Ascending aorta (tissue), 2 donors: Measurements from ENCODE around the gene CRYBG2. TPM values are rescaled to one million over a fixed set of nuclear protein-coding genes. Genes with fewer than 3 reads are reported as not detected.

Experiments used
- DNase-seq, 2 donors: peaks; one replicate each; pipeline ENCODE4 v3.0.0-alpha.2; 2019; ENCODE audit warnings: low spot score in 2 of 2
- H3K27ac ChIP-seq, 2 donors: fragments of 200-600 bp; sonication (generic); one replicate each; pipeline ENCODE4 v1.5.1; 2016 to 2017; ENCODE audit warnings: mild to moderate bottlenecking in 1 of 2
- H3K27me3 ChIP-seq: fragments of 200-600 bp; sonication (generic); one replicate; pipeline ENCODE4 v1.5.1; 2017
- H3K36me3 ChIP-seq, 2 donors: fragments of 200-600 bp; sonication (generic); one replicate each; pipeline ENCODE4 v1.5.1; 2016
- H3K4me1 ChIP-seq, 2 donors: fragments of 200-600 bp; sonication (generic); one replicate each; pipeline ENCODE4 v1.5.1; 2016 to 2017; ENCODE audit warnings: mild to moderate bottlenecking in 1 of 2
- H3K4me3 ChIP-seq, 2 donors: fragments of 200-600 bp; sonication (generic); one replicate each; pipeline ENCODE4 v1.5.1; 2016 to 2017; ENCODE audit warnings: mild to moderate bottlenecking in 1 of 2
- H3K9me3 ChIP-seq, 2 donors: fragments of 200-600 bp; sonication (generic); one replicate each; pipeline ENCODE4 v1.5.1; 2016
- intact Hi-C: fragments of 100-400 bp; cut with DNase I; formaldehyde crosslinking; loops from one replicate; pipeline ENCODE4 v1.15.1; 2023
- total RNA-seq: library from RNA; depleted of rRNA; stranded (reverse); fragments of >200 nt; gene quantifications from one replicate; pipeline ENCODE4 v1.1.0, GENCODE V29; 2016
- TF ChIP-seq, protein P1 (sequence below), 3 experiments: fragments of 200-600 bp in 2 of 3; fragments of 450-650 bp in 1 of 3; sonication (generic) in 2 of 3; IDR thresholded peaks; one replicate each; pipeline ENCODE4 v1.5.1; 2016 to 2019; ENCODE audit warnings: antibody characterized with exemption in 3 of 3, mild to moderate bottlenecking in 1 of 3, moderate library complexity in 1 of 3

The CRYBG2 gene, protein sequence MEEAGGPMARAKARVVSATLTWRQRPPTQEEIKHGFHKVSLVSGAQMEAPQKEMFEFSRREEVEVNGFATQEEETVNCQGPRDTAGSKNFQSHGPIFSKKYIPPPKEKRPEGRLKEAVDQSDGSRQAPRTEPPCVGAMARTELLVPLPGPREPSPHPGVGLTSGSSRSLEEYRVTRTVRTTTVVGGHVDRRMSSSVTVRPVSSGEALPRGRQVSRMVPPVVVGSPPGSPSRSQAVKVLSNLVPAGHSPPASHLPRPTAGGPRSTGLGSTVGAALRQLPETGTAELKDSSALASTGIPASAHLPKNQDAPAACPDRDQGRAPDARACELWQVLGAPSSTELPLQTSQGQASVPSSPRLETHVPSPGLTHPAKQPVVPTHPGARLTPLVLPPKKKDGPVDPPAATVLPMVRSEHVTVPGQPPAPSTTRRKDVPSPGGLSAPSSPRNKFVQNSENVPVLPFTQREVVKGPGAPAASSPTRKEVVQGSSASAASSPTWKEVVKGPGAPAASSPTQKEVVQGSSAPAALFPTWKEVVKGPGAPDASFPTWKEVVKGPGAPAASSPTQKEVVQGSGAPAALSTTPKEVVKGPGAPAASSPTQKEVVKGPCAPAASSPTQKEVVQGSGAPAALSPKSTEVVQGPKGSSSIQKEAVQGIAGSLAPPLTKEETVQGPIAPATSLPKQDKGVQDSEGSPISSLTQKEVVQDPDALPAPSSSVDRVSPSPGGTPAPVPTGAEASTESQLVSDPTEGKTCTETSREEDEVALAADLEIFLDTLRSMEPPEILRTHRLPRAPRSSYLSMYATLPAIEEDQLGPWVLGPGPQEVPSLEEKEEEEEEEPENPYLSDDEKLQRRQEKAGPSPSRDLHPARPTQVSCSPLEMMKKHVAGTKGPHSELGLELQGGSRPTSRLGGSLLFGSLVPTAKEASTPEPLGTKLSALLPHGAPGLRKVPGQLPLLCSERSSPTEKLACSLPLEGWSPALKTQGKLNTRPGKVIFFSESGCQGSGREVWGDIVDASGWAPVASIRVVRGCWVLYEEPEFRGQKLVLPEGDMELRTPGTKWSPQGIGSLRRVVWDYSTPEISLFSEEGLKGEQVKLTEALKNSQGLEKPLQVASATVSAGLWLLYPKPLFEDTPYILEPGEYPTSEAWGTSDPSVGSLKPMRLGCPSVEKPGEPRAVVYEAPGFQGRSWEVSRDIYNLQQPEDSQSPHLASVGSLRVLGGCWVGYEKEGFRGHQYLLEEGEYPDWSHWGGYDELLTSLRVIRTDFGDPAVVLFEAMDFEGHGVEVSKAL (N-terminal part only)
- not detected for total RNA-seq

DNA sequence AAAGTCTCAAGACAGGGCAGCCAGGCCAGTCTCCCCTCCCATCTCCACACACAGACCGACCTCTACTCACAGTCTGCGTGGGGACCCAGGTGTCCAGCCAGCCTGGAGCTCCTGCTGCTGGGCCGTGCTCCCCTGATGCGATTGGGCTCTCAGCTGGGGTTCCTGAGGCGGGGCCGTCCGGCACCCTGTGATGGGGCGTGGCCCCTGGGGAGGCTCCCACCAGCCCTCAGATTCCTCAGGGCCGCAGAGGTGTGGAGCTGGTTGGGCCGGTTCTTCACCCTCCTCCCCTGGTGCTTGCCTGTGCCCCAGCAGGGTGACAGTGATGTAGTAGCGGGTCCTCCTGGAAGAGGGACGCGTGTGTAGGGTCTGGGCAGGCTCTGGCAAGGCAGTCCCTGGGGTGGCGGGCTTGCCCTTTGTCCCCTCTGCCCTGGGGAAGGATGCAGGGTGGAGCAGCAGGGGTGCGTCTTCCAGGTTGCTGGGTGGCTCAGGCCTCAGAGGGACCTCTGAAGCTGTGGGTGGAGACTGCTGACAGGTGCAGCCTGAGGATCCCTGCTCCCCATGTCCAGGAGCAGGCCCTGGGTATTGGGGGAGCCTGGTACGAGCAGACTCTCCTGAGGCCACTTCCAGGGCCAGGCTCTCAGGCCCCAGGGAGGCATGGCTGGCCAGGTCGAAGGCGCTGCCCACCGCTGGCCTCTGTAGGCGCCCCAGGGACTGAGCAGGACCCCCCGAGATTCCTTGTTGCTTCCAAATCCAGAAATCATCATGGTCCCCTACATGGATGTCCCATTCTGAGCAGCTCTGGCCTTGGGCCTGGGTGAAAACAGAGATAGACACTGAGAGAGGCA is at the start of gene CRYBG2:
TSS of gene CRYBG2 (minus strand) at position 155 of the 845 bp plus-strand sequence. CDS start 7,473 bp downstream, outside the sequence.
- H3K27me3 ChIP-seq: no peaks in the 10 kb centered on the region
- TF ChIP-seq, protein P1, sequence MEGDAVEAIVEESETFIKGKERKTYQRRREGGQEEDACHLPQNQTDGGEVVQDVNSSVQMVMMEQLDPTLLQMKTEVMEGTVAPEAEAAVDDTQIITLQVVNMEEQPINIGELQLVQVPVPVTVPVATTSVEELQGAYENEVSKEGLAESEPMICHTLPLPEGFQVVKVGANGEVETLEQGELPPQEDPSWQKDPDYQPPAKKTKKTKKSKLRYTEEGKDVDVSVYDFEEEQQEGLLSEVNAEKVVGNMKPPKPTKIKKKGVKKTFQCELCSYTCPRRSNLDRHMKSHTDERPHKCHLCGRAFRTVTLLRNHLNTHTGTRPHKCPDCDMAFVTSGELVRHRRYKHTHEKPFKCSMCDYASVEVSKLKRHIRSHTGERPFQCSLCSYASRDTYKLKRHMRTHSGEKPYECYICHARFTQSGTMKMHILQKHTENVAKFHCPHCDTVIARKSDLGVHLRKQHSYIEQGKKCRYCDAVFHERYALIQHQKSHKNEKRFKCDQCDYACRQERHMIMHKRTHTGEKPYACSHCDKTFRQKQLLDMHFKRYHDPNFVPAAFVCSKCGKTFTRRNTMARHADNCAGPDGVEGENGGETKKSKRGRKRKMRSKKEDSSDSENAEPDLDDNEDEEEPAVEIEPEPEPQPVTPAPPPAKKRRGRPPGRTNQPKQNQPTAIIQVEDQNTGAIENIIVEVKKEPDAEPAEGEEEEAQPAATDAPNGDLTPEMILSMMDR (IDR thresholded peaks at IDR 0.05): no peak
- intact Hi-C loops: no loop called here
- no peak for DNase-seq
- H3K4me1 ChIP-seq: no peaks in the 10 kb centered on the region
- H3K27ac ChIP-seq: no peak within 1 kb of the TSS
- H3K4me3 ChIP-seq: no peak within 1 kb of the TSS
- no peaks in the 10 kb centered on the region for H3K36me3 ChIP-seq
- no peaks in the 10 kb centered on the region for H3K9me3 ChIP-seq

DNA sequence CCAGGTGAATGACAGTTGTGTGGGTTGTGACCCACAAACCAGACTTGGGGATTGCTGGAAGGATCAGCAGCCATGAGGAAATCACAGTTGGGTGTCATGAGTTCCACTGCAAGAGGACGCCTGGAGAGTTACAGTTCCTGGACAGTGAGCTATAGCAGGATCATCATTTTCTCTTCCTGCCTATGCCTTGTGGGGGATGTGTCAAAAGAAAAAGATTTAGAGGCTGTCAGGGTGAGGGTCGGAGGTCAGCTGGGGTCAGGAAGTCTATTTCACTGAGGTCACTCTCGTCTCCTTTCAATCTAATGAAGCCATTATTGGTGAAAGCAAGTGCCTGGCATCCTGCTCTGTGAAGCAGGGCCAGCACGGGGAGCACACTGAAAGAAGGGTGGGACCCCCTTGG is 49.7 kb upstream of the CRYBG2 start:
- no peak overlapping the region for H3K27ac ChIP-seq
- TF ChIP-seq, protein P1 (IDR thresholded peaks at IDR 0.05): no peak
- DNase-seq: no peak
- no peaks in the 10 kb centered on the region for H3K4me1 ChIP-seq
- H3K27me3 ChIP-seq: no peaks in the 10 kb centered on the region
- H3K9me3 ChIP-seq: no peaks in the 10 kb centered on the region
- no peaks in the 10 kb centered on the region for H3K36me3 ChIP-seq
- intact Hi-C loops: no loop called here
- no peak overlapping the region for H3K4me3 ChIP-seq

DNA sequence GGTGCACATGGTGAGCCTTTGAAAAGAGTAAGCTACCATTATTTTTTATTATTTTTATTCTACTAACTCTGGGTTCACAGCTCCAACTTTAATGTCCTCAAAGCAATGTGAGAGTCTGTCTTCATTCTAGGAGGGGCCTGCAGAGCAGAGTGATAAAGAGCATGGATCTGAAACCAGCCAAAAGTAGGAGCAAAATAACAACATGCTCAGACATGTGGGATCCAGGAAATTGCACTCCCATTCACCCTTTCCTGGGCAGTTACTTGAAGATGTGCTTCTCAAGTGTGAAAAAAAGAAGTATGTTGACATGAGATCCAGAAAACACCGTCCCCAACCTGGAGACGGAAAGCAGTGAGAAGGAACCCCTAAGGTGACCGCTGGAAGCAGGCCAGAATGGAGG is 48.0 kb upstream of the CRYBG2 start:
- Histone ChIP-seq H3K4me1 (no peaks in the 10 kb centered on the region), H3K4me3 (no peak overlapping the region), H3K9me3 (no peaks in the 10 kb centered on the region), H3K27me3 (no peaks in the 10 kb centered on the region), H3K36me3 (no peaks in the 10 kb centered on the region), H3K27ac (no peak overlapping the region)
- no peak for DNase-seq
- TF ChIP-seq, protein P1 (IDR thresholded peaks at IDR 0.05): no peak
- intact Hi-C loops: no loop called here

DNA sequence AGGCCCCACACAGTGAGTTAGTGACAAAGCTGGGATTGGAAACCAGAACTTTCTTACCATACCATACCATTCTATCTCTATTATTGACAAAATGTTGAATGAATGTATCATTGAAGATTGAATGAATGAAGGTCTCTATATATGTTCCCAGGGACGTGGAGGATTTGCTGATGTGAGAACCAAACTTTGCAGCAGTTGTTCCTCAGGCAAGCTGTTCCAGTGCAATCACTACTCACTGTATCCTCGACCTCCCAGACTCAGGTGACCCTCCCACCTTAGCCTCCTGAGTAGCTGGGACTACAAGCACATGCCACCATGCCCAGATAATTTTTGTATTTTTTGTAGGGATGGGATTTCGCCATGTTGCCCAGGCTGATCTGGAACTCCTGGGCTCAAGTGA is 45.1 kb upstream of the CRYBG2 start:
- intact Hi-C loops: no loop called here
- TF ChIP-seq, protein P1 (IDR thresholded peaks at IDR 0.05): no peak
- Histone ChIP-seq H3K9me3 (no peaks in the 10 kb centered on the region), H3K27me3 (no peaks in the 10 kb centered on the region), H3K36me3 (no peaks in the 10 kb centered on the region), H3K27ac (no peak overlapping the region), H3K4me1 (no peaks in the 10 kb centered on the region), H3K4me3 (no peak overlapping the region)
- DNase-seq: no peak

DNA sequence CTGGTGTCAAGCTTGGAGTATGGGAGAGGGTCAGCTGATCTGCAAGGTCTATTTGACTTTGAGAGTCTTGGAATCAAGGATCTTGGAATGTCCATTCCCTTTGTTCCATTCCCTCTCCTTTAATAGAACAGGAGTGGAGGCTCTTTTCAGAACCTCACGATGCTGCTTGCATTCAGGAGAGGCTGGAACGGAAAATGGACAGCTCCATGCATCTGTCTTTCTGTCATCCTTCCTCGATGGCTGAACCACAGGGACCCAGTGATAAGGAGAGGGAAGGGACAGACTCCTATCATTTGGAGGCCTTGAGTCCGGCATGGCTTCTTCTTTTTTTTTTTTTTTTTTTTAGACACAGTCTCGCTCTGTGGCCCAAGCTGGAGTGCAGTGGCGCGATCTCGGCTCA is 41.8 kb upstream of the CRYBG2 start:
- Histone ChIP-seq H3K4me3 (no peak overlapping the region), H3K27ac (no peak overlapping the region), H3K36me3 (no peaks in the 10 kb centered on the region), H3K9me3 (no peaks in the 10 kb centered on the region), H3K27me3 (no peaks in the 10 kb centered on the region), H3K4me1 (no peaks in the 10 kb centered on the region)
- TF ChIP-seq, protein P1 (IDR thresholded peaks at IDR 0.05): no peak
- DNase-seq: no peak
- intact Hi-C loops: no loop called here
